DOHH2 (cell line): ENCODE measurements around the gene PSMG3.

Source experiments
- EZH2phosphoT487 ChIP-seq: fragments of 200-600 bp; sonication (generic); IDR thresholded peaks from 2 replicates; pipeline ENCODE4 v1.6.1; 2017; ENCODE audit warnings: borderline replicate concordance, mild to moderate bottlenecking, antibody characterized with exemption, low read length, moderate library complexity, mixed read lengths
- TF ChIP-seq, protein P1 (sequence below): fragments of 200-600 bp; sonication (generic); IDR thresholded peaks from one replicate; pipeline ENCODE4 v1.5.1; 2014; ENCODE audit warnings: antibody characterized with exemption, mild to moderate bottlenecking, low read depth, low read length; ENCODE audit not compliant: poor library complexity, severe bottlenecking

GRCh38 chr7:1552200-1552599 is 17.6 kb downstream of the PSMG3 start:
- TF ChIP-seq EZH2phosphoT487 = no peak
- TF ChIP-seq, protein P1, sequence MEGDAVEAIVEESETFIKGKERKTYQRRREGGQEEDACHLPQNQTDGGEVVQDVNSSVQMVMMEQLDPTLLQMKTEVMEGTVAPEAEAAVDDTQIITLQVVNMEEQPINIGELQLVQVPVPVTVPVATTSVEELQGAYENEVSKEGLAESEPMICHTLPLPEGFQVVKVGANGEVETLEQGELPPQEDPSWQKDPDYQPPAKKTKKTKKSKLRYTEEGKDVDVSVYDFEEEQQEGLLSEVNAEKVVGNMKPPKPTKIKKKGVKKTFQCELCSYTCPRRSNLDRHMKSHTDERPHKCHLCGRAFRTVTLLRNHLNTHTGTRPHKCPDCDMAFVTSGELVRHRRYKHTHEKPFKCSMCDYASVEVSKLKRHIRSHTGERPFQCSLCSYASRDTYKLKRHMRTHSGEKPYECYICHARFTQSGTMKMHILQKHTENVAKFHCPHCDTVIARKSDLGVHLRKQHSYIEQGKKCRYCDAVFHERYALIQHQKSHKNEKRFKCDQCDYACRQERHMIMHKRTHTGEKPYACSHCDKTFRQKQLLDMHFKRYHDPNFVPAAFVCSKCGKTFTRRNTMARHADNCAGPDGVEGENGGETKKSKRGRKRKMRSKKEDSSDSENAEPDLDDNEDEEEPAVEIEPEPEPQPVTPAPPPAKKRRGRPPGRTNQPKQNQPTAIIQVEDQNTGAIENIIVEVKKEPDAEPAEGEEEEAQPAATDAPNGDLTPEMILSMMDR = no peak
